HEK293T (cell line): ENCODE results near the gene LCMT1.

ENCODE experiments used
- CTCF ChIA-PET: fragments of 350-600 bp; formaldehyde crosslinking; extraction: SDS; loops from one replicate; lab custom pipeline; 2021; ENCODE audit warnings: antibody characterized with exemption, inconsistent platforms; lab: Yijun Ruan, JAX
- POLR2A ChIA-PET: fragments of 350-600 bp; formaldehyde crosslinking; extraction: SDS; loops from one replicate; lab custom pipeline; 2020; ENCODE audit warnings: antibody characterized with exemption, inconsistent platforms; lab: Yijun Ruan, JAX
- DNase-seq: peaks from one replicate; pipeline ENCODE4 v3.0.0; 2012; ENCODE audit warnings: mixed read lengths; ENCODE audit errors: extremely low spot score
- ARNT ChIP-seq: fragments of 450-650 bp; IDR thresholded peaks from 2 replicates; pipeline ENCODE4 v1.6.1; 2017; ENCODE audit warnings: mild to moderate bottlenecking
- BHLHE40 ChIP-seq: fragments of 450-650 bp; IDR thresholded peaks from 2 replicates; pipeline ENCODE4 v1.6.1; 2016; ENCODE audit warnings: mild to moderate bottlenecking, moderate library complexity, borderline replicate concordance
- CTBP1 ChIP-seq: fragments of 450-650 bp; IDR thresholded peaks from 2 replicates; pipeline ENCODE4 v1.6.1; 2016; ENCODE audit warnings: borderline replicate concordance
- ELF4 ChIP-seq: fragments of 450-650 bp; IDR thresholded peaks from 2 replicates; pipeline ENCODE4 v1.6.1; 2017; ENCODE audit warnings: antibody characterized with exemption
- FOXA1 ChIP-seq: fragments of 450-650 bp; IDR thresholded peaks from 2 replicates; pipeline ENCODE4 v1.6.1; 2016; ENCODE audit warnings: mild to moderate bottlenecking
- FOXK2 ChIP-seq: fragments of 450-650 bp; IDR thresholded peaks from 2 replicates; pipeline ENCODE4 v1.6.1; 2016; ENCODE audit warnings: mild to moderate bottlenecking
- FOXM1 ChIP-seq: fragments of 450-650 bp; IDR thresholded peaks from 2 replicates; pipeline ENCODE4 v1.6.1; 2017; ENCODE audit warnings: mild to moderate bottlenecking, borderline replicate concordance
- HDGF ChIP-seq: fragments of 450-650 bp; IDR thresholded peaks from 2 replicates; pipeline ENCODE4 v1.6.1; 2017; ENCODE audit warnings: antibody characterized with exemption, borderline replicate concordance
- L3MBTL2 ChIP-seq: fragments of 450-650 bp; conservative IDR thresholded peaks from 2 replicates; pipeline ENCODE4 v1.6.1; 2016; ENCODE audit warnings: mild to moderate bottlenecking
- LEF1 ChIP-seq: fragments of 450-650 bp; IDR thresholded peaks from 2 replicates; pipeline ENCODE4 v1.6.1; 2017; ENCODE audit warnings: mild to moderate bottlenecking, borderline replicate concordance
- NFRKB ChIP-seq: fragments of 450-650 bp; IDR thresholded peaks from 2 replicates; pipeline ENCODE4 v1.6.1; 2016; ENCODE audit warnings: mild to moderate bottlenecking, moderate library complexity
- PKNOX1 ChIP-seq: fragments of 450-650 bp; IDR thresholded peaks from 2 replicates; pipeline ENCODE4 v1.6.1; 2016
- SP1 ChIP-seq: fragments of 450-650 bp; IDR thresholded peaks from 2 replicates; pipeline ENCODE4 v1.6.1; 2017
- SUZ12 ChIP-seq: fragments of 450-650 bp; IDR thresholded peaks from 2 replicates; pipeline ENCODE4 v1.6.1; 2016; ENCODE audit warnings: mild to moderate bottlenecking
- TARDBP ChIP-seq: fragments of 450-650 bp; IDR thresholded peaks from 2 replicates; pipeline ENCODE4 v1.6.1; 2016
- ZNF384 ChIP-seq: fragments of 450-650 bp; IDR thresholded peaks from 2 replicates; pipeline ENCODE4 v1.6.1; 2016

Gene LCMT1

GRCh38 chr16:25217921-25218320 is 106.4 kb downstream of the LCMT1 start:
- CTCF ChIA-PET = no interaction called here
- DNase-seq = no peak
- TF ChIP-seq LEF1 (no peak), NFRKB (no peak), L3MBTL2 (no peak), SUZ12 (no peak), BHLHE40 (no peak)
- POLR2A ChIA-PET = no interaction called here

- TF ChIP-seq BHLHE40 = no peak
- no peak for TF ChIP-seq ELF4
- no peak for TF ChIP-seq SUZ12
- no peak for TF ChIP-seq CTBP1
- no peak for TF ChIP-seq ARNT
- TF ChIP-seq L3MBTL2 = no peak
- TF ChIP-seq FOXA1 = no peak
- no peak for TF ChIP-seq SP1
- TF ChIP-seq FOXM1 = no peak
- no peak for TF ChIP-seq HDGF
- no peak for TF ChIP-seq ZNF384
- no peak for TF ChIP-seq PKNOX1
- no peak for TF ChIP-seq NFRKB
- POLR2A ChIA-PET = no interaction called here
- DNase-seq = no peak
- CTCF ChIA-PET = interaction anchor here (0.6 kb wide), 1 partner anchor 64 kb away, joined by 4 read pairs; no protein-coding TSS in a partner anchor
Measured at GRCh38 chr16:25219070-25219737, 107.7 kb downstream of the LCMT1 start.

GRCh38 chr16:25222959-25223358 is 111.4 kb downstream of the LCMT1 start:
- ChIA-PET CTCF (interaction anchor here (2.4 kb wide), 1 partner anchor 10 kb away, joined by 5 read pairs; no protein-coding TSS in a partner anchor), POLR2A (interaction anchor here (1.1 kb wide), 1 partner anchor 34 kb away, joined by 3 read pairs; no protein-coding TSS in a partner anchor)
- DNase-seq = no peak
- TF ChIP-seq NFRKB = no peak
- no peak for TF ChIP-seq SP1
- no peak for TF ChIP-seq FOXA1
- TF ChIP-seq TARDBP = no peak
- no peak for TF ChIP-seq LEF1
- TF ChIP-seq CTBP1 = no peak
- no peak for TF ChIP-seq HDGF
- TF ChIP-seq FOXK2 = no peak
- TF ChIP-seq ARNT = no peak
- TF ChIP-seq BHLHE40 = no peak
- no peak for TF ChIP-seq ELF4
- TF ChIP-seq SUZ12 = no peak

GRCh38 chr16:25223964-25224363 is 112.4 kb downstream of the LCMT1 start:
- no peak for TF ChIP-seq FOXK2
- TF ChIP-seq FOXA1 = no peak
- TF ChIP-seq SUZ12 = no peak
- TF ChIP-seq CTBP1 = no peak
- TF ChIP-seq TARDBP = no peak
- TF ChIP-seq HDGF = no peak
- TF ChIP-seq L3MBTL2 = no peak
- TF ChIP-seq ZNF384 = no peak
- no peak for TF ChIP-seq SP1
- no peak for TF ChIP-seq FOXM1
- TF ChIP-seq ARNT = no peak
- no peak for TF ChIP-seq NFRKB
- no peak for TF ChIP-seq PKNOX1
- TF ChIP-seq BHLHE40 = no peak
- no peak for TF ChIP-seq ELF4
- TF ChIP-seq LEF1 = no peak
- DNase-seq = no peak
- POLR2A ChIA-PET = no interaction called here
- CTCF ChIA-PET = interaction anchor here (1.0 to 2.4 kb wide), 2 partner anchors 9 to 119 kb away, joined by 3 to 5 read pairs; no protein-coding TSS in a partner anchor

GRCh38 chr16:25224731-25225319 is 113.3 kb downstream of the LCMT1 start:
- CTCF ChIA-PET = interaction anchor here (0.6 to 2.4 kb wide), 14 partner anchors 8 to 391 kb away, joined by 3 to 13 read pairs (median 5); partner anchors contain the start of gene AQP8
- TF ChIP-seq FOXM1 = no peak
- no peak for TF ChIP-seq ZNF384
- TF ChIP-seq L3MBTL2 = no peak
- no peak for TF ChIP-seq BHLHE40
- no peak for TF ChIP-seq ARNT
- TF ChIP-seq HDGF = no peak
- no peak for TF ChIP-seq PKNOX1
- TF ChIP-seq NFRKB = no peak
- TF ChIP-seq CTBP1 = no peak
- no peak for TF ChIP-seq ELF4
- no peak for TF ChIP-seq SP1
- no peak for TF ChIP-seq LEF1
- TF ChIP-seq SUZ12 = no peak
- POLR2A ChIA-PET = interaction anchor here (1.1 kb wide), 1 partner anchor 114 kb away, joined by 3 read pairs; the partner anchor contains the start of gene LCMT1
- DNase-seq = no peak
